ENCODE measurements around the gene CIROP.

Gene CIROP

GRCh38 chr14:23063601-23064000, 41.2 kb downstream of the CIROP start:
- no peak for DNase-seq

- no peak for DNase-seq
These were observed 42.8 kb downstream of the CIROP start for GRCh38 chr14:23062002-23062401.

GRCh38 chr14:23060536-23061260, 44.1 kb downstream of the CIROP start:
- no peak for DNase-seq

- no peak for DNase-seq
These were observed 45.9 kb downstream of the CIROP start for GRCh38 chr14:23058654-23059504.

- no peak for DNase-seq
These were observed 46.8 kb downstream of the CIROP start for GRCh38 chr14:23057757-23058653.

- no peak for DNase-seq
These were observed 47.6 kb downstream of the CIROP start, which contains the start of gene CDH24 for GRCh38 chr14:23056956-23057756. Gene CDH24, minus strand, starts transcription at chr14:23057520. Its CDS starts 1,787 bp downstream, at chr14:23055733.

GRCh38 chr14:23056145-23056955, 48.4 kb downstream of the CIROP start:
- DNase-seq = no peak

GRCh38 chr14:23055621-23056144, 49.1 kb downstream of the CIROP start:
- no peak for DNase-seq

- DNase-seq = no peak
These were observed 49.6 kb downstream of the CIROP start for GRCh38 chr14:23055147-23055550.

GRCh38 chr14:23054000-23054811, 50.6 kb downstream of the CIROP start:
- DNase-seq = no peak

- no peak for DNase-seq
These were observed 51.4 kb downstream of the CIROP start for GRCh38 chr14:23053426-23053825.

- DNase-seq = no peak
These were observed 52.1 kb downstream of the CIROP start for GRCh38 chr14:23052671-23053070.

- DNase-seq = no peak
These were observed 52.6 kb downstream of the CIROP start for GRCh38 chr14:23052182-23052623.

- no peak for DNase-seq
These were observed 53.4 kb downstream of the CIROP start for GRCh38 chr14:23051141-23052057.

Measured in effector CD8-positive, alpha-beta T cell (primary cell).